HepG2 (cell line): ENCODE results near the gene NXPH1.

Experiments used
- ELF1 ChIP-seq: sonication (generic); formaldehyde crosslinking; IDR thresholded peaks from 2 replicates; pipeline ENCODE4 v1.4.0; 2020; ENCODE audit warnings: missing genetic modification reagents
- KLF11 ChIP-seq: IDR thresholded peaks from 2 replicates; pipeline ENCODE4 v1.6.1; 2016; ENCODE audit warnings: missing compliant biosample characterization
- SALL2 ChIP-seq: sonication (generic); formaldehyde crosslinking; IDR thresholded peaks from 2 replicates; pipeline ENCODE4 v1.8.1; 2023; ENCODE audit warnings: mild to moderate bottlenecking, missing genetic modification reagents, inconsistent platforms
- SMAD1 ChIP-seq: sonication (generic); formaldehyde crosslinking; IDR thresholded peaks from 2 replicates; pipeline ENCODE4 v1.4.0; 2020; ENCODE audit warnings: missing genetic modification reagents, low read depth, mild to moderate bottlenecking, borderline replicate concordance
- SP2 ChIP-seq: sonication (generic); formaldehyde crosslinking; IDR thresholded peaks from 2 replicates; pipeline ENCODE4 v1.5.1; 2020; ENCODE audit warnings: mild to moderate bottlenecking, missing genetic modification reagents
- ZFP36 ChIP-seq: fragments of 150-350 bp; IDR thresholded peaks from 2 replicates; pipeline ENCODE4 v1.6.1; 2018; ENCODE audit warnings: borderline replicate concordance, low read length, low read depth; ENCODE audit not compliant: partially characterized antibody
- TF ChIP-seq, protein P1 (sequence below): sonication (generic); formaldehyde crosslinking; IDR thresholded peaks from 2 replicates; pipeline ENCODE4 v1.5.0; 2020; ENCODE audit warnings: mild to moderate bottlenecking, missing genetic modification reagents, moderate library complexity

DNA sequence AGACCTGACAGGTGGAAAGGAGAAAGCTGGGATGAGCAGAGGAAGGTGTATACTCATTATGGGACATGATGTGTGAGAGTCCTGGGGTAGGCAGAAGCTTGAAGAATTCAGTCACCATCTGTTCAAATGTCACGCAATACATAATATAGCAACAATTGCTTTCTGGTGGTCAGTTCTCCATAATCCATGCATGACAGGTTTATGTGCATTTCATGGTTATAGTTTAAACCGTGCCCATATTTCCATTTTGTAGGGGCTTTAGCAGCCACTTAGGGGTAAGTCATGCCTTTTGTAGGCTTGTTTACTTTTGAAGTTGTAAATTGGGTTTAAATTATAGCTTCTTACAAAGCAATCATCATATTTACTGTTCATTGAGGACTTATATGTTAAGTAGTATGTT lies 158.8 kb downstream of the NXPH1 start:
- TF ChIP-seq, protein P1, sequence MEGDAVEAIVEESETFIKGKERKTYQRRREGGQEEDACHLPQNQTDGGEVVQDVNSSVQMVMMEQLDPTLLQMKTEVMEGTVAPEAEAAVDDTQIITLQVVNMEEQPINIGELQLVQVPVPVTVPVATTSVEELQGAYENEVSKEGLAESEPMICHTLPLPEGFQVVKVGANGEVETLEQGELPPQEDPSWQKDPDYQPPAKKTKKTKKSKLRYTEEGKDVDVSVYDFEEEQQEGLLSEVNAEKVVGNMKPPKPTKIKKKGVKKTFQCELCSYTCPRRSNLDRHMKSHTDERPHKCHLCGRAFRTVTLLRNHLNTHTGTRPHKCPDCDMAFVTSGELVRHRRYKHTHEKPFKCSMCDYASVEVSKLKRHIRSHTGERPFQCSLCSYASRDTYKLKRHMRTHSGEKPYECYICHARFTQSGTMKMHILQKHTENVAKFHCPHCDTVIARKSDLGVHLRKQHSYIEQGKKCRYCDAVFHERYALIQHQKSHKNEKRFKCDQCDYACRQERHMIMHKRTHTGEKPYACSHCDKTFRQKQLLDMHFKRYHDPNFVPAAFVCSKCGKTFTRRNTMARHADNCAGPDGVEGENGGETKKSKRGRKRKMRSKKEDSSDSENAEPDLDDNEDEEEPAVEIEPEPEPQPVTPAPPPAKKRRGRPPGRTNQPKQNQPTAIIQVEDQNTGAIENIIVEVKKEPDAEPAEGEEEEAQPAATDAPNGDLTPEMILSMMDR (CRISPR knock-in tag), result no peak
- TF ChIP-seq SALL2 (CRISPR knock-in tag) (no peak), KLF11 (CRISPR knock-in tag) (no peak), SMAD1 (CRISPR knock-in tag) (no peak), ZFP36 (no peak), SP2 (CRISPR knock-in tag) (no peak), ELF1 (CRISPR knock-in tag) (no peak)
